ENCODE measurements around the gene HIVEP1. TPM values are rescaled to one million over a fixed set of nuclear protein-coding genes. Genes with fewer than 3 reads are reported as not detected.
A peak's percentile ranks its signal among the peaks of the same experiment; 100 is the strongest.

The HIVEP1 gene
- total RNA-seq, 1 donor from 2014 or later: 37.4 TPM

- Mint-ChIP-seq H3K27me3 (no peaks in the 10 kb centered on the region), H3K27ac (no peak overlapping the region), H3K9me3 (peaks cover 16% of the 10 kb centered on the region), H3K4me3 (no peak overlapping the region), H3K4me1 (ENCODE audit: unreplicated experiment) (no peaks in the 10 kb centered on the region), H3K36me3 (peaks cover 55% of the 10 kb centered on the region)
- TF ChIP-seq CTCF (conservative IDR thresholded peaks at IDR 0.05): no peak
- DNase-seq (ENCODE audit: extremely low spot score, unreplicated experiment): no peak
These were observed 126.3 kb downstream of the HIVEP1 start for GRCh38 chr6:12138381-12138780.

GRCh38 chr6:12138936-12139335, 126.8 kb downstream of the HIVEP1 start:
- Mint-ChIP-seq H3K4me1 (ENCODE audit: unreplicated experiment) (no peaks in the 10 kb centered on the region), H3K9me3 (peaks cover 16% of the 10 kb centered on the region)
- TF ChIP-seq CTCF (conservative IDR thresholded peaks at IDR 0.05): no peak

GRCh38 chr6:12147557-12148316, 135.6 kb downstream of the HIVEP1 start:
- no peak overlapping the region for H3K27ac Mint-ChIP-seq

More at GRCh38 chr6:12138936-12139335, 126.8 kb downstream of the HIVEP1 start:
- Mint-ChIP-seq H3K36me3 (peaks cover 56% of the 10 kb centered on the region), H3K27me3 (no peaks in the 10 kb centered on the region), H3K4me3 (no peak overlapping the region), H3K27ac (no peak overlapping the region)
- DNase-seq (ENCODE audit: extremely low spot score, unreplicated experiment): no peak

GRCh38 chr6:12148317-12148801, 136.2 kb downstream of the HIVEP1 start:
- TF ChIP-seq CTCF (conservative IDR thresholded peaks at IDR 0.05): no peak
- Mint-ChIP-seq H3K4me1 (ENCODE audit: unreplicated experiment) (peaks cover 15% of the 10 kb centered on the region), H3K4me3 (no peak overlapping the region), H3K9me3 (no peaks in the 10 kb centered on the region), H3K27ac (no peak overlapping the region), H3K27me3 (no peaks in the 10 kb centered on the region), H3K36me3 (peaks cover 23% of the 10 kb centered on the region)
- DNase-seq (ENCODE audit: extremely low spot score, unreplicated experiment): no peak

More at GRCh38 chr6:12147557-12148316, 135.6 kb downstream of the HIVEP1 start:
- no peaks in the 10 kb centered on the region for H3K9me3 Mint-ChIP-seq
- peaks cover 23% of the 10 kb centered on the region for H3K36me3 Mint-ChIP-seq
- peak; percentile 34 for TF ChIP-seq CTCF (conservative IDR thresholded peaks at IDR 0.05)
- H3K27me3 Mint-ChIP-seq: no peaks in the 10 kb centered on the region
- peaks cover 15% of the 10 kb centered on the region for H3K4me1 Mint-ChIP-seq (ENCODE audit: unreplicated experiment)
- no peak overlapping the region for H3K4me3 Mint-ChIP-seq
- DNase-seq (ENCODE audit: extremely low spot score, unreplicated experiment): no peak

GRCh38 chr6:12148841-12149240, 136.7 kb downstream of the HIVEP1 start:
- TF ChIP-seq CTCF (conservative IDR thresholded peaks at IDR 0.05): no peak
- H3K4me1 Mint-ChIP-seq (ENCODE audit: unreplicated experiment): peaks cover 15% of the 10 kb centered on the region

More at GRCh38 chr6:12148841-12149240, 136.7 kb downstream of the HIVEP1 start:
- Mint-ChIP-seq H3K27ac (peak overlapping the region; percentile 67), H3K27me3 (no peaks in the 10 kb centered on the region), H3K4me3 (no peak overlapping the region), H3K36me3 (peaks cover 27% of the 10 kb centered on the region), H3K9me3 (no peaks in the 10 kb centered on the region)
- no peak for DNase-seq (ENCODE audit: extremely low spot score, unreplicated experiment)
